Kidney (tissue), 14 donors: ENCODE results near the gene QRICH1. TPM values are rescaled to one million over a fixed set of nuclear protein-coding genes. Genes with fewer than 3 reads are reported as not detected.

ENCODE experiments used
- DNase-seq, 5 donors: peaks; one replicate each; pipeline ENCODE4 v3.0.0-alpha.2; 2013 to 2020
- FAIRE-seq: peaks from 2 replicates; lab custom pipeline; 2012; peaks lifted over from hg19 to GRCh38; lab: Jason Lieb, UNC
- H3K27ac ChIP-seq, 2 donors: one replicate each; pipeline ENCODE4 v1.7.0; 2013; ENCODE audit warnings: low read depth in 2 of 2, low read length in 2 of 2, inconsistent platforms in 1 of 2
- H3K27me3 ChIP-seq: one replicate; pipeline ENCODE4 v1.7.1; 2013; ENCODE audit warnings: low read length, inconsistent platforms; ENCODE audit not compliant: control insufficient read depth, insufficient read depth
- H3K36me3 ChIP-seq, 3 donors: one replicate each; pipeline versions ENCODE4 v1.7.0 to v1.7.1; 2013; ENCODE audit warnings: low read length in 3 of 3, control low read depth in 1 of 3, inconsistent platforms in 1 of 3; ENCODE audit not compliant: insufficient read depth in 3 of 3, control insufficient read depth in 2 of 3
- H3K4me1 ChIP-seq, 3 donors: one replicate each; pipeline versions ENCODE4 v1.7.0 to v1.7.1; 2013; ENCODE audit warnings: low read length in 3 of 3, inconsistent platforms in 1 of 3, low read depth in 1 of 3; ENCODE audit not compliant: control insufficient read depth in 2 of 3, insufficient read depth in 2 of 3
- H3K4me3 ChIP-seq, 3 donors: one replicate each; pipeline versions ENCODE4 v1.7.0 to v1.8.1; 2013; ENCODE audit warnings: low read length in 3 of 3, control low read depth in 1 of 3, inconsistent platforms in 1 of 3
- H3K9ac ChIP-seq, 3 donors: one replicate each; pipeline versions ENCODE4 v1.7.0 to v1.7.1; 2013; ENCODE audit warnings: low read length in 3 of 3, control low read depth in 1 of 3, inconsistent platforms in 1 of 3
- H3K9me3 ChIP-seq, 3 donors: one replicate each; pipeline versions ENCODE4 v1.7.0 to v1.7.1; 2013; ENCODE audit warnings: low read length in 3 of 3, control low read depth in 1 of 3, inconsistent platforms in 1 of 3; ENCODE audit not compliant: control insufficient read depth in 2 of 3, insufficient read depth in 1 of 3
- intact Hi-C: fragments of 100-400 bp; cut with DNase I; formaldehyde crosslinking; loops from one replicate; pipeline ENCODE4 v1.11.1; 2022
- polyA plus RNA-seq: library from polyadenylated mRNA; stranded (reverse); fragments of 350-450 nt; fragmentation: Illumina TruSeq; extraction: RNeasy Lipid Tissue Mini Kit (QIAGEN cat#74804); gene quantifications from one replicate; pipeline ENCODE4 v1.2.3, GENCODE V29; 2014; ENCODE audit warnings: low read depth, low replicate concordance; ENCODE audit not compliant: insufficient read depth
- total RNA-seq: library from RNA; stranded (reverse); fragmentation: NEBNext Ultra II Directional; extraction: Animal tissue kit (Norgen Biotek cat#: 25700); gene quantifications from one replicate; pipeline ENCODE4 v1.2.1, GENCODE V29; 2021
- TF ChIP-seq, protein P1 (sequence below): IDR thresholded peaks from 3 replicates; pipeline ENCODE4 v1.5.1; 2012; ENCODE audit warnings: mild to moderate bottlenecking, moderate library complexity, borderline replicate concordance; ENCODE audit not compliant: insufficient read depth; ENCODE audit errors: extremely low read depth
- donor health status: control.
- donor health status: control.
- donor health status: control.
- donor health status: control.
- donor health status: control.
- donor health status: DM: yes; HTN: yes; CAD: no.
- donor health status: Normal renal cell carcinoma (clear cell type).

QRICH1 gene
- total and polyA plus RNA-seq, 2 donors from 2014 or later = 23.0 to 92.1 TPM

DNA sequence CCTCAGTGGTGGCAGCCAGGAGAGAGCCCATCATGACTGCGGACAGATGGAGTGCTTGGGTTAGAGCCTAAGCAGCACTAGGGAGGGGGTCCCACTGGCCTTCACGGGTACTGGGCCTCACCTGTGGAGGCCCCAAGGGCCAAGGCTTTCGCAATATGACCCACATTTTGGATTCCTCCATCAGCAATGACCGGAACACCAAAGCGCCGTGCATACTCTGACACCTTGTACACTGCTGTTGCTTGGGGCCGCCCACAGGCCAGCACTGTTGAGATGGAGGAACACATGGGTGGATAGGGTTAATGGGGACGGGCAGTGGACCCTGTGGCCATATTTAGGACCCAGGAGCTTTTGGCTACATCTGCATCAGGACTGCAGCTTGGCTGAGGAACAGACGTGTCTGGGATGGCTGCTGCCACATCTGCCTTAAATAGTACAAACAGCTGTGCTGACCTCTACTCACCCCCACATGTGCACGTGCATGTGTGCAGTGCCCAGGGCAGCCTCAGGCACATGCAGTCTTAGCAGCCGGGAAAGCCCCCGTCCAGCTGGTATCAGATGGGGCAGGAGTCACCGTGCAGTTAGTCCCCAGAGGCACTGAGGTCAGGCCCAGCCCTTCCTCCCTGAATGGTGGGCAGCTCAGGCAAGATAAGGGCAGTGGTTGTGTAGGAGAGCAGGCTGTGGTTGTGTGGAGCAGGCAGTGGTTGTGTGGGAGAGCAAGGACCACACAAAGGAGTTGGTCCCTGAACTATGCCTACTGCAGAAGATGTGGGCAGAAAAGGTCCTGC lies 68.7 kb downstream of the QRICH1 start:
- DNase-seq (peak in 1 of 5 donors; percentile 49), FAIRE-seq (no peak)
- Histone ChIP-seq H3K27ac (no peak overlapping the region), H3K36me3 (peaks cover 7 to 39% (median 19%) of the 10 kb centered on the region in 3 donors), H3K4me3 (no peak overlapping the region), H3K27me3 (no peaks in the 10 kb centered on the region), H3K9me3 (no peaks in the 10 kb centered on the region), H3K9ac (no peak overlapping the region), H3K4me1 (peaks cover 0 to 31% (median 13%) of the 10 kb centered on the region in 3 donors)
- intact Hi-C loops = no loop called here
- TF ChIP-seq, protein P1, sequence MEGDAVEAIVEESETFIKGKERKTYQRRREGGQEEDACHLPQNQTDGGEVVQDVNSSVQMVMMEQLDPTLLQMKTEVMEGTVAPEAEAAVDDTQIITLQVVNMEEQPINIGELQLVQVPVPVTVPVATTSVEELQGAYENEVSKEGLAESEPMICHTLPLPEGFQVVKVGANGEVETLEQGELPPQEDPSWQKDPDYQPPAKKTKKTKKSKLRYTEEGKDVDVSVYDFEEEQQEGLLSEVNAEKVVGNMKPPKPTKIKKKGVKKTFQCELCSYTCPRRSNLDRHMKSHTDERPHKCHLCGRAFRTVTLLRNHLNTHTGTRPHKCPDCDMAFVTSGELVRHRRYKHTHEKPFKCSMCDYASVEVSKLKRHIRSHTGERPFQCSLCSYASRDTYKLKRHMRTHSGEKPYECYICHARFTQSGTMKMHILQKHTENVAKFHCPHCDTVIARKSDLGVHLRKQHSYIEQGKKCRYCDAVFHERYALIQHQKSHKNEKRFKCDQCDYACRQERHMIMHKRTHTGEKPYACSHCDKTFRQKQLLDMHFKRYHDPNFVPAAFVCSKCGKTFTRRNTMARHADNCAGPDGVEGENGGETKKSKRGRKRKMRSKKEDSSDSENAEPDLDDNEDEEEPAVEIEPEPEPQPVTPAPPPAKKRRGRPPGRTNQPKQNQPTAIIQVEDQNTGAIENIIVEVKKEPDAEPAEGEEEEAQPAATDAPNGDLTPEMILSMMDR = no peak

DNA sequence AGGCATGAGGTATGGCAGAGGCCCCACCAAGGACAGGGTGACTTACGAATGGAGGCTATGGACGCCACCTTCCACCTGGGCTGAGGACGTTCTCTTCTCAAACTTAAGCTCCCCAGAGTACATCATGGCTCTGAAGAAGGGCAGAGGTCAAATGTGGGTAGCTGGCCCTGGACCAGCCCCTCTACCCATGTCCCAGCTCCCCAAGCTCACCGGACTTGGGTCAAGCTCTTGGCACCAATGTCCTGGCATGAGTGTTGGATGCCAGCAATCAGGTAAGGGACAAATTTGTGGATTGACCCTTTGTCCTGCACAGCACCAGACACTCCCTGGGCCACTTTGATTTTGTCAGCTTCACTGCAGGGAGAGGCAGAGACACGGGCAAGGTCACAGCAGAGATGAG lies 69.4 kb downstream of the QRICH1 start:
- FAIRE-seq = no peak
- intact Hi-C loops = no loop called here
- Histone ChIP-seq H3K27me3 (no peaks in the 10 kb centered on the region), H3K27ac (no peak overlapping the region), H3K4me3 (no peak overlapping the region), H3K9ac (no peak overlapping the region), H3K9me3 (no peaks in the 10 kb centered on the region), H3K4me1 (peaks cover 0 to 33% (median 16%) of the 10 kb centered on the region in 3 donors), H3K36me3 (peaks cover 7 to 34% (median 19%) of the 10 kb centered on the region in 3 donors)
- no peak for DNase-seq
- TF ChIP-seq, protein P1 = no peak

DNA sequence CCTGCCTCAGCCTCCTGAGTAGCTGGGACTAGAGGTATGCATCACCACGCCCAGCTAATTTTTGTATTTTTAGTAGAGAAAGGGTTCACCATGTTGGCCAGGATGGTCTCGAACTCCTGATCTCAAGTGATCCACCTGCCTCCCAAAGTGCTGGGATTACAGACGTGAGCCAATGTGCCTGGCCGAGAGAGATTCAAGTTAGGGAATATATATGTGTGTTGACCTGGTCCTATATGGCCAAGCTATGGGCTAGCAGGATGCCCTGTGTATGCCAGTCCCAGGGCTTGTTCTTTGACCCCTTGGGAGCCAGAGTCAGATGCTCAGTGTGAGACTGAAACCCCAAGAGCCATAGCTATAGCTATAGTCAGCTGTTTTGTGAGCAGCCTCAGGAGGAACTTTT lies 70.1 kb downstream of the QRICH1 start:
- Histone ChIP-seq H3K27me3 (no peaks in the 10 kb centered on the region), H3K4me1 (peaks cover 0 to 29% (median 14%) of the 10 kb centered on the region in 3 donors), H3K4me3 (no peak overlapping the region), H3K27ac (no peak overlapping the region), H3K36me3 (peaks cover 7 to 34% (median 19%) of the 10 kb centered on the region in 3 donors), H3K9me3 (no peaks in the 10 kb centered on the region), H3K9ac (no peak overlapping the region)
- FAIRE-seq = no peak
- no peak for DNase-seq
- TF ChIP-seq, protein P1 = no peak
- intact Hi-C loops = no loop called here
